Epidermal melanocyte (primary cell): ENCODE results near the gene MICB.
"Not testable (repeated sequence)": the region's sequence is repeated elsewhere in the genome, so short reads cannot be mapped to it uniquely, and the experiment has no call there.

ENCODE experiments used
- DNase-seq: peaks from one replicate; pipeline ENCODE4 v3.0.0; 2011; ENCODE audit warnings: low spot score; ENCODE audit not compliant: insufficient read length

MICB gene

GRCh38 chr6:31499648-31500047 lies 1.7 kb downstream of the MICB start:
- not testable (repeated sequence) for DNase-seq

GRCh38 chr6:31502586-31502985 lies 4.6 kb downstream of the MICB start:
- no peak for DNase-seq

- not testable (repeated sequence) for DNase-seq
These were observed 11.1 kb downstream of the MICB start for GRCh38 chr6:31509036-31509435.

GRCh38 chr6:31510007-31510406 lies 12.1 kb downstream of the MICB start:
- no peak for DNase-seq

- DNase-seq, result no peak
These were observed 15.7 kb downstream of the MICB start for GRCh38 chr6:31513456-31514165.

- no peak for DNase-seq
These were observed 23.9 kb downstream of the MICB start for GRCh38 chr6:31521835-31522234.

GRCh38 chr6:31525553-31525931 lies 27.6 kb downstream of the MICB start:
- DNase-seq, result no peak

- DNase-seq, result no peak
These were observed 28.1 kb downstream of the MICB start for GRCh38 chr6:31525932-31526591.

- no peak for DNase-seq
These were observed 30.4 kb downstream of the MICB start for GRCh38 chr6:31528307-31528777.

- no peak for DNase-seq
These were observed 30.9 kb downstream of the MICB start, which contains the start of gene MCCD1 for GRCh38 chr6:31528821-31529328. Gene MCCD1, plus strand, starts transcription at chr6:31528962. Its CDS starts 53 bp downstream, at chr6:31529015.

- DNase-seq, result no peak
These were observed 31.6 kb downstream of the MICB start for GRCh38 chr6:31529329-31530150.

- DNase-seq, result no peak
These were observed 32.7 kb downstream of the MICB start for GRCh38 chr6:31530659-31531058.

GRCh38 chr6:31531162-31531561 lies 33.2 kb downstream of the MICB start:
- DNase-seq, result no peak

- no peak for DNase-seq
These were observed 34.1 kb downstream of the MICB start for GRCh38 chr6:31531771-31532643.

- DNase-seq, result no peak
These were observed 34.9 kb downstream of the MICB start for GRCh38 chr6:31532644-31533454.

- no peak for DNase-seq
These were observed 35.5 kb downstream of the MICB start for GRCh38 chr6:31533455-31533841.

- no peak for DNase-seq
These were observed 36.1 kb downstream of the MICB start for GRCh38 chr6:31534011-31534410.

- no peak for DNase-seq
These were observed 36.6 kb downstream of the MICB start for GRCh38 chr6:31534521-31535040.

- no peak for DNase-seq
These were observed 37.8 kb downstream of the MICB start for GRCh38 chr6:31535538-31536324.
